CD4-positive, alpha-beta T cell (primary cell): Measurements from ENCODE around the gene ANXA9. TPM values are rescaled to one million over a fixed set of nuclear protein-coding genes. Genes with fewer than 3 reads are reported as not detected.

Source experiments
- ATAC-seq: fragments of 200-7000 bp; cut with Tn5 transposase; one replicate; pipeline ENCODE4 v1.10.0; 2022; ENCODE audit warnings: mild to moderate bottlenecking; ENCODE audit not compliant: poor library complexity
- CTCF ChIA-PET: fragments of 350-600 bp; sonication (Branson Sonifier 250); formaldehyde crosslinking; loops from one replicate; lab custom pipeline; 2021; ENCODE audit warnings: antibody characterized with exemption, inconsistent platforms; lab: Charles Lee
- POLR2A ChIA-PET: fragments of 350-600 bp; sonication (Branson Sonifier 250); formaldehyde crosslinking; loops from one replicate; lab custom pipeline; 2021; ENCODE audit warnings: antibody characterized with exemption, inconsistent platforms; lab: Charles Lee
- DNase-seq, 14 experiments: peaks; one replicate each; pipeline ENCODE4 v3.0.0-alpha.2; 2013 to 2020; ENCODE audit warnings: mixed read lengths in 2 of 14
- H3K27ac ChIP-seq, 2 donors: one replicate each; pipeline versions ENCODE4 v1.5.1 to v1.7.0; 2013; ENCODE audit warnings: low read length in 2 of 2, low read depth in 1 of 2, mild to moderate bottlenecking in 1 of 2
- H3K27me3 ChIP-seq, 2 experiments: 1 replicate in 1 of 2; 2 replicates in 1 of 2; pipeline versions ENCODE4 v1.6.1 to v1.7.0; 2013; ENCODE audit warnings: low read length in 2 of 2, control low read depth in 1 of 2, mild to moderate bottlenecking in 1 of 2, moderate library complexity in 1 of 2; ENCODE audit not compliant: insufficient read depth in 2 of 2, control insufficient read depth in 1 of 2
- H3K36me3 ChIP-seq: one replicate; pipeline ENCODE4 v1.6.1; 2013; ENCODE audit warnings: low read length, control low read depth; ENCODE audit not compliant: insufficient read depth
- H3K4me1 ChIP-seq: one replicate; pipeline ENCODE4 v1.6.1; 2013; ENCODE audit warnings: low read length, control low read depth; ENCODE audit not compliant: insufficient read depth
- H3K4me3 ChIP-seq: one replicate; pipeline ENCODE4 v1.5.1; 2013; ENCODE audit warnings: mild to moderate bottlenecking, low read length, moderate library complexity
- H3K9me3 ChIP-seq, 2 experiments: 1 replicate in 1 of 2; 2 replicates in 1 of 2; pipeline versions ENCODE4 v1.6.1 to v1.7.0; 2013; ENCODE audit warnings: low read length in 2 of 2, mild to moderate bottlenecking in 2 of 2, control low read depth in 1 of 2, moderate library complexity in 1 of 2; ENCODE audit not compliant: control insufficient read depth in 1 of 2, insufficient read depth in 1 of 2
- H3K27ac Mint-ChIP-seq: one replicate; pipeline ENCODE4 v1.8.0; 2020; ENCODE audit warnings: mixed read lengths
- H3K27me3 Mint-ChIP-seq: one replicate; pipeline ENCODE4 v1.8.0; 2021; ENCODE audit warnings: mixed read lengths
- H3K36me3 Mint-ChIP-seq: one replicate; pipeline ENCODE4 v1.8.0; 2021; ENCODE audit warnings: low read depth, mixed read lengths
- H3K4me1 Mint-ChIP-seq: one replicate; pipeline ENCODE4 v1.8.0; 2021; ENCODE audit warnings: low read depth, mixed read lengths
- H3K4me3 Mint-ChIP-seq: one replicate; pipeline ENCODE4 v1.8.0; 2020; ENCODE audit warnings: mild to moderate bottlenecking, mixed read lengths
- H3K9me3 Mint-ChIP-seq: one replicate; pipeline ENCODE4 v1.8.0; 2020; ENCODE audit warnings: mixed read lengths
- CTCF ChIP-seq: fragments of 200-600 bp; IDR thresholded peaks from one replicate; pipeline ENCODE4 v1.8.0; 2022; ENCODE audit warnings: antibody characterized with exemption, mild to moderate bottlenecking
- intact Hi-C, 2 experiments: fragments of 100-400 bp; cut with DNase I in 1 of 2; cut with micrococcal nuclease in 1 of 2; formaldehyde crosslinking; loops; one replicate each; pipeline versions ENCODE4 v1.15.1 to v1.9.0; 2023 to 2025; cut with DNase I, micrococcal nuclease
- total RNA-seq, 174 experiments: library from RNA in 2 of 174; stranded (reverse) in 2 of 174; gene quantifications; one replicate each; pipeline ENCODE4 v1.2.3 and lab custom pipeline; 2021 to 2026

ANXA9 gene
- total RNA-seq, 2 experiments from 2014 or later, result not detected

GRCh38 chr1:150965605-150966004 lies 16.5 kb upstream of the ANXA9 start:
- ATAC-seq (no peak), DNase-seq (no peak)
- Mint-ChIP-seq H3K27me3 (no peaks in the 10 kb centered on the region), H3K4me3 (no peak overlapping the region), H3K27ac (no peak overlapping the region), H3K36me3 (peaks cover 96% of the 10 kb centered on the region), H3K4me1 (peaks cover 7% of the 10 kb centered on the region), H3K9me3 (no peaks in the 10 kb centered on the region)
- Histone ChIP-seq H3K4me1 (peaks cover 8% of the 10 kb centered on the region), H3K4me3 (no peak overlapping the region), H3K9me3 (no peaks in the 10 kb centered on the region), H3K36me3 (peaks cover 78% of the 10 kb centered on the region), H3K27ac (no peak overlapping the region), H3K27me3 (no peaks in the 10 kb centered on the region)
- TF ChIP-seq CTCF, result no peak
- intact Hi-C loops, result no loop called here
- CTCF ChIA-PET, result interaction anchor here (1.3 kb wide), 1 partner anchor 13 kb away, joined by 4 read pairs; no protein-coding TSS in a partner anchor
- POLR2A ChIA-PET, result no interaction called here

- DNase-seq (no peak), ATAC-seq (no peak)
- Mint-ChIP-seq H3K9me3 (no peaks in the 10 kb centered on the region), H3K27ac (no peak overlapping the region), H3K4me3 (no peak overlapping the region), H3K4me1 (peaks cover 11% of the 10 kb centered on the region), H3K36me3 (peaks cover 92% of the 10 kb centered on the region), H3K27me3 (no peaks in the 10 kb centered on the region)
- Histone ChIP-seq H3K9me3 (no peaks in the 10 kb centered on the region), H3K27ac (no peak overlapping the region), H3K36me3 (peaks cover 74% of the 10 kb centered on the region), H3K4me3 (no peak overlapping the region), H3K4me1 (peaks cover 12% of the 10 kb centered on the region), H3K27me3 (no peaks in the 10 kb centered on the region)
- intact Hi-C loops, result no loop called here
- POLR2A ChIA-PET, result interaction anchor here (1.2 kb wide), 1 partner anchor 602 kb away, joined by 3 read pairs; no protein-coding TSS in a partner anchor
- TF ChIP-seq CTCF, result no peak
- CTCF ChIA-PET, result interaction anchor here (1.3 kb wide), 1 partner anchor 13 kb away, joined by 4 read pairs; no protein-coding TSS in a partner anchor
Observed at GRCh38 chr1:150966011-150966410, 16.1 kb upstream of the ANXA9 start.

- TF ChIP-seq CTCF, result no peak
- Histone ChIP-seq H3K4me3 (no peak overlapping the region), H3K4me1 (peaks cover 31% of the 10 kb centered on the region), H3K36me3 (peaks cover 55% of the 10 kb centered on the region), H3K27ac (no peak overlapping the region), H3K27me3 (no peaks in the 10 kb centered on the region), H3K9me3 (no peaks in the 10 kb centered on the region)
- H3K36me3 Mint-ChIP-seq, result peaks cover 79% of the 10 kb centered on the region
- no peaks in the 10 kb centered on the region for H3K9me3 Mint-ChIP-seq
- H3K27ac Mint-ChIP-seq, result no peak overlapping the region
- intact Hi-C loops, result no loop called here
- DNase-seq, result no peak
- peaks cover 30% of the 10 kb centered on the region for H3K4me1 Mint-ChIP-seq
- CTCF ChIA-PET, result interaction anchor here (0.6 kb wide), 1 partner anchor 33 kb away, joined by 3 read pairs; no protein-coding TSS in a partner anchor
- H3K27me3 Mint-ChIP-seq, result no peaks in the 10 kb centered on the region
- POLR2A ChIA-PET, result interaction anchor here (0.9 to 1.1 kb wide), 2 partner anchors 9 to 20 kb away, joined by 3 read pairs; no protein-coding TSS in a partner anchor
- H3K4me3 Mint-ChIP-seq, result no peak overlapping the region
- no peak for ATAC-seq
Observed at GRCh38 chr1:150967936-150968335, 14.2 kb upstream of the ANXA9 start.
